ENCODE results near the gene BCL11A. TPM values are rescaled to one million over a fixed set of nuclear protein-coding genes. Genes with fewer than 3 reads are reported as not detected.

The BCL11A gene
- total and polyA plus RNA-seq, 8 donors: 1.2 to 27.4 (median 16.3) TPM

- H3K9me3 ChIP-seq: no peaks in the 10 kb centered on the region
- TF ChIP-seq EP300 (IDR thresholded peaks at IDR 0.05) (no peak), POLR2A (IDR thresholded peaks at IDR 0.05) (no peak), CTCF (IDR thresholded peaks at IDR 0.05) (no peak), POLR2AphosphoS5 (IDR thresholded peaks at IDR 0.05) (no peak)
- 47 to 79% (median 66%) methylated on average over 4 of the region's 4 CpGs for WGBS, 5 donors
- no peak overlapping the region for H3K4me3 ChIP-seq
- peak in 1 of 2 donors; percentile 36 for DNase-seq
- intact Hi-C loops (cut with DNase I; ENCODE audit: low total_unique reads): no loop called here
- peaks cover 0 to 15% (median 11%) of the 10 kb centered on the region in 4 donors for H3K36me3 ChIP-seq
- no peaks in the 10 kb centered on the region for H3K27me3 ChIP-seq
- no peak overlapping the region for H3K27ac ChIP-seq
- peaks cover 0 to 9% (median 4%) of the 10 kb centered on the region in 4 donors for H3K4me1 ChIP-seq
Observed at GRCh38 chr2:60465736-60466135, 87.7 kb downstream of the BCL11A start.

- no peaks in the 10 kb centered on the region for H3K27me3 ChIP-seq
Observed at GRCh38 chr2:60463249-60463648, 90.2 kb downstream of the BCL11A start.

GRCh38 chr2:60461421-60462108, 91.9 kb downstream of the BCL11A start:
- Histone ChIP-seq H3K9me3 (no peaks in the 10 kb centered on the region), H3K27ac (no peak overlapping the region), H3K4me3 (no peak overlapping the region), H3K27me3 (no peaks in the 10 kb centered on the region), H3K36me3 (peaks cover 0 to 21% (median 14%) of the 10 kb centered on the region in 4 donors), H3K4me1 (peaks cover 0 to 9% (median 4%) of the 10 kb centered on the region in 4 donors)
- TF ChIP-seq CTCF (IDR thresholded peaks at IDR 0.05) (no peak), EP300 (IDR thresholded peaks at IDR 0.05) (no peak), POLR2A (IDR thresholded peaks at IDR 0.05) (no peak), POLR2AphosphoS5 (IDR thresholded peaks at IDR 0.05) (no peak)
- WGBS, 5 donors: 95 to 98% (median 97%) methylated on average over 43 to 47 of the region's 47 CpGs
- DNase-seq: no peak
- intact Hi-C loops (cut with DNase I; ENCODE audit: low total_unique reads): no loop called here

More at GRCh38 chr2:60463249-60463648, 90.2 kb downstream of the BCL11A start:
- peak in 1 of 2 donors; percentile 78 for DNase-seq
- H3K4me1 ChIP-seq: peaks cover 0 to 9% (median 4%) of the 10 kb centered on the region in 4 donors
- H3K27ac ChIP-seq: no peak overlapping the region
- no peak overlapping the region for H3K4me3 ChIP-seq
- TF ChIP-seq CTCF (IDR thresholded peaks at IDR 0.05) (no peak), EP300 (IDR thresholded peaks at IDR 0.05) (no peak), POLR2A (IDR thresholded peaks at IDR 0.05) (no peak), POLR2AphosphoS5 (IDR thresholded peaks at IDR 0.05) (no peak)
- 47 to 68% (median 56%) methylated on average over 6 of the region's 6 CpGs for WGBS, 5 donors
- no peaks in the 10 kb centered on the region for H3K9me3 ChIP-seq
- intact Hi-C loops (cut with DNase I; ENCODE audit: low total_unique reads): no loop called here
- peaks cover 0 to 21% (median 14%) of the 10 kb centered on the region in 4 donors for H3K36me3 ChIP-seq

- DNase-seq: no peak
- intact Hi-C loops (cut with DNase I; ENCODE audit: low total_unique reads): no loop called here
- peaks cover 0 to 21% (median 14%) of the 10 kb centered on the region in 4 donors for H3K36me3 ChIP-seq
- no peaks in the 10 kb centered on the region for H3K9me3 ChIP-seq
- no peak overlapping the region for H3K4me3 ChIP-seq
- H3K4me1 ChIP-seq: peaks cover 0 to 9% (median 4%) of the 10 kb centered on the region in 4 donors
- H3K27me3 ChIP-seq: no peaks in the 10 kb centered on the region
- WGBS, 5 donors: 96 to 98% (median 97%) methylated on average over 53 to 76 of the region's 76 CpGs
- no peak overlapping the region for H3K27ac ChIP-seq
- TF ChIP-seq EP300 (IDR thresholded peaks at IDR 0.05): no peak
- no peak for TF ChIP-seq CTCF (IDR thresholded peaks at IDR 0.05)
- TF ChIP-seq POLR2AphosphoS5 (IDR thresholded peaks at IDR 0.05): no peak
- TF ChIP-seq POLR2A (IDR thresholded peaks at IDR 0.05): no peak
Observed at GRCh38 chr2:60460577-60461420, 92.7 kb downstream of the BCL11A start.
